Activated CD4-positive, alpha-beta T cell treated with anti-CD3 and anti-CD28 coated beads, Interleukin-2, amount 50 U/mL, for 4 hours (primary cell): ENCODE measurements around the gene IL15.
"Not testable (repeated sequence)": the region's sequence is repeated elsewhere in the genome, so short reads cannot be mapped to it uniquely, and the experiment has no call there.

Source experiments
- DNase-seq, 2 experiments: peaks; one replicate each; pipeline ENCODE4 v3.0.0-alpha.2; 2020

The IL15 gene

GRCh38 chr4:141647966-141648365, 11.6 kb downstream of the IL15 start:
- DNase-seq, result no peak

GRCh38 chr4:141652161-141652778, 15.9 kb downstream of the IL15 start:
- no peak for DNase-seq

DNA sequence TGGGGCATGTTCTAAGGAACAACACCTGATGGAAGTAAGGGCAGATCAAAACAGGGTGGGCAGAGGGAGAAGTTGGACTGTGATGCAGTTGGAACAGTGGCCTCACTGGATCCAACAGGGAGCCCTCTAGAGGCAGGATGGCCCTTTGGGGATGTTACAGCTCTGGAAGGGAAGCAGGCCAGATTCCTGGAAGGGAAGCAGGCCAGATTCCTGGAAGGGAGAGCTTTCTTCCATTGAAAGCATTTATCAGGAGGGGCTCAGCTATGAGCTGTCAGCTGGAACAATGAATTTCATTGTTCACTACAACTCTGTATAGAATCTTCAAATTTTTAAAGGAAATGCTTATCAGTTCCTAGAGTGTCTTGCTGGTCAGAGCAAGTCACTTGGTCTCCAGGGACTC, 17.7 kb downstream of the IL15 start:
- no peak for DNase-seq

- no peak for DNase-seq
Measured at GRCh38 chr4:141656031-141656430, 19.6 kb downstream of the IL15 start.

- DNase-seq, result no peak
Measured at GRCh38 chr4:141657550-141658250, 21.3 kb downstream of the IL15 start.

DNA sequence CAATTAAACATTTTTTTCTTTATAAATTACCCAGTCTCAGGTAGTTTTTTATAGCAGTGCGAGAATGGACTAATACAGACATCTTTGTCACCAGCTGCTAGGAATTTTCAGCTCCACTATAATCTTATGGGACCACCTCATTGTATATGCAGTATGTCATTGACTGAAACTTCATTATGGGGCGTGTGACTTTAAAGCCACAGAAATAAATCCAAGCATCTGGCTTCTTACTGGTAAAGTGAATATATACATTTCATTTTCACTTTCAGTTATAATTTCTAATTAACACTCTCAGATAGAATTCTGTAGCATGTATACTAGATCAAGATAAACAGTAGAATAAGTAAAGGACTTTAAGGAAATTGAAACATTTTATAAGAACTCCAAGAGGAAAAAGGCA, 21.9 kb downstream of the IL15 start:
- no peak for DNase-seq

DNA sequence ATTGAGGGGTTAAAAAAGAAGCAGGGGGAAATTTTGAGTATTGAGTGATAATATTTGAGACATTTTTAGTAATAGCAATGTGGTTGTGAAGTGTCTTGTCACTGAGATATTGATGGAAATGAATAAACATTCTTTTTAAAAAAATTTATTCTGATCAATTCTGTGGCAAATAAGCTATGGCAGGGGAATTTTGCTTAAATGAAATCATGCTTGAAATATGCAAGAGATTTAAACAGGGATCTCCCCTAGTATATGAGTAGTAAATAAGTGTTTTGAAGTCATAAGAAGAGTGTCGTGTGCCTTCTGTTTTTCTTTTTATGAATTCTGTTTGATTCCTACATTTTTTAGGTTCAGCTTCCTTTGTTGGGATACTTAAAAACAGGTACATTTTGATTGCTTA, 23.2 kb downstream of the IL15 start:
- DNase-seq, result no peak

DNA sequence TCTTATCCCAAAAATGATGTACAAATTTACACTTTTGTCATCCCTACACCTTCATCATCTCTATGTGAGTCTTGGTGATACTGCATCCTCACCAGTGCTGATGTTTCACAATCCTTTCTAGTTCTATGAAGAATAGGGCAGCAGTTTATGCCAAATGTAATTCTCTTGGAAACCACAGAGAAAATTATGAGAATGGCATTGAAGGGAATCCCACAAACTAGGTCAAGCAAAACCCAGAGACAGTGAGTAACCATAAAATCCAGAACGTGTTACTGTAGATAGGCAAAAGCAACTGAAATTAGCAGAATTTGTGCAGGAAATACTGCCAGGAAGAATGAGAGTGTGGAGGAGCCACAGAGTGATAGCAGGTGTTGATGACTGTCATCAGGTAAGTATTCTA, 24.5 kb downstream of the IL15 start:
- no peak for DNase-seq

DNA sequence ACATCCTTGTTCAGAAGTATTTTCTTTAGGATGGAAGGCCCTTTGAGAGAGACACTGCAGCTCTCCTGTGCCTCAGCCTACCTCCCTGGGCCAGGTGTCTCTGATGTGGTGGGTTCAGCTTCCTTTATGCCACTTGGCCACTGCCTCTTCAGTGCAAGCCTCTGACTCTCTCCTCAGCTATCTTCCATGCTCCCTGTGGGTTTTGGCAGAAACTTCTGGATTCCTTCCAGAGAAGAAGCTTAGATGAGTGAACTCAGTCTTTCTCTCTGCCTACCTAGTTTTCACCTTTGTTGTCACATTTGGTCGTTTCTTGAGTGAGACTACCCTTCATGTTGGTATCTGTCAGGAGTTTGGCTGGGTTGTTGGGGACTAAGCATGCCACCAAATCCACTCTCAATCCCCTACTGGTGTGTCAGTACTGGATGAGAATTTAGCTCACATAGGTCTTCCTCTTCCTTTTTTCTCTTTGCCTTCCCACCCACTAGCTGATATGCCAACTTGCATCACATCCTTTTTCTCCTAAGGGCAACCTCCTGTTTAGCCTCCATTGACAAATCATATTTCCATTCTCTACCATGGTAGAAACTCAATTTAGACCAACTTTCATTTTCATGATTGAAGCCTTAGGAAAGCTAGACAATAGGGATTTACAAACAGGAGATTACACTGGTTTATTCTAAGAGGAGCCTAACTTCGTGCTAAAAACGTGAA, 32.0 kb downstream of the IL15 start:
- no peak for DNase-seq

DNA sequence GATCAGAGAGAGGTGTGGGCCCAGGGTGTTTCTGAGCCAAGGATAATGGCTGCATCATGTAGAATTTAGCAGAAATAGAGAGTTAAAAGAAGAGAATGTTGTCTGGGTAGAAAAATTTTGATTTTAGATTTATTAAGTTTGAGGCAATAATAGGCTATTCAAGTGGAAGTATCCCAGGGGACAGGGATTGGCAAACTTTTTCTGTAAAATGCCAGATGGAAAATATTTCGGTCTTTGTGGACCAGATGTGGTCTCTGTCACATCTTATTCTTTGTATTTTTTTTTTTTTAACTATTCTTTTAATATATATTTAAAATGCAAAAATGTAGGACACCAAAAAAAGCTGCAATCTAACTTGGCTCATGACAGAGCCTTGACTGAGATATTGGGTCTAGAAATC, 33.1 kb downstream of the IL15 start:
- no peak for DNase-seq

DNA sequence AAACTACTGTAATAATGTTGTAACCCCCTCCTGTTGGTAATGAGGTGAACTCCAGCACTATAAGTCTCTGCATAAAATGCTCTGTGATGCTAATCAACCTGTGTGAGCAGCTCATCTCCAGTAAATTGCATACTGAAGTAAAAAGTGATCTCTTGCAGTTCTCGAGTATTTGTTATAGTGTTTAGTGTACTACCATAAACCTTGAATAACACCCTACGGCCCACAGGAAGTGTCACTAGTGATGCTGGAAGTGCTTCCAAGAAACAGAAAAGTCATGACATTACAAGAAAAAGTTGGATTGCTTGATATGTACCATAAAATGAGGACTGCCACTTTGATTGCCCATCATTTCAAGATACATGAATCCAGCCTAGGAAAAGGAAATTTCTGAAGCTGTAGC, 39.0 kb downstream of the IL15 start:
- no peak for DNase-seq

DNA sequence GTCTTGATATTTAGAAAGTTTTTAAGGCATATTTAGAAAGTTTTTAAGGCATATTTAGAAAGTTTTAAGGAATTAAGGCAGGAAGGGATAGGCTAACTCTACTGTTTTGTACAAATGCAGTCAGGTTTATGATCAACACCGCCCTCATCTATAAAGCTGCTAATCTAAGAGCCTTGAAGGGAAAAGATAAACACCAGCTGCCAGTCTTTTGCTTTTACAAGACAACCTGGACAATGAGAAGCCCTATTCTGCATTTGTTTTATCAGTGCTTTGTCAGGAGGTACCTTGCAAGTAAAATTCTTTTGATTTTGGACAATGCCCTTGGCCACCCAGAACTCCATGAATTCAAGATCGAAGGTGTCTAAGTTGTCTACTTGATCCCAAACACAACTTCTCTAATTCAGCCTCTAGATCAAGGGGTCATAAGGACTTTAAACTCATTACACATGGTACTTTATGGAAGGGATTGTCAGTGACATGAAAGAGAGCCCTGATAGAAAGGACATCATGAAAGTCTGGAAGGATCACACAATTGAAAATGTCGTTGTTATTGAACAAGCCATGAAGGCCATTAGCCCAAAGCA, 39.8 kb downstream of the IL15 start:
- no peak for DNase-seq

DNA sequence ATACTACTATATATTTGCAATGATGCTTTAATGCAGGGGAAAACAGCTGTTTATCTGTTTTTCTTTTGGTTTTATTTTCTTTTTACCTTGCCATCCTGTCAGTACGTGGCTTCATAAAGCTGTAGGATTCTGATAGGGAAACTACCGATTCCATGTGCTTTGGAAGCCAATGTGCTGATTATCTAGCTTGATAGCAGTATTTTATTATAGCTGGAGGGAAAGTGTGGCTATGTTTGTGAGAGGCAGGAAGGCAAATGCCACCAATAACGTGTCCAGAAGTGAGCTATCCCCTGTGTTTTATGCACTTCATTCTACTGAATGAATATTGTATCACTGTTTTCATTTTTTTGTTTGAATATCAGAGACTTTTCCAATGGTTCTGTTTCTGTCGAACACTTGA, 43.7 kb downstream of the IL15 start:
- DNase-seq, result no peak

DNA sequence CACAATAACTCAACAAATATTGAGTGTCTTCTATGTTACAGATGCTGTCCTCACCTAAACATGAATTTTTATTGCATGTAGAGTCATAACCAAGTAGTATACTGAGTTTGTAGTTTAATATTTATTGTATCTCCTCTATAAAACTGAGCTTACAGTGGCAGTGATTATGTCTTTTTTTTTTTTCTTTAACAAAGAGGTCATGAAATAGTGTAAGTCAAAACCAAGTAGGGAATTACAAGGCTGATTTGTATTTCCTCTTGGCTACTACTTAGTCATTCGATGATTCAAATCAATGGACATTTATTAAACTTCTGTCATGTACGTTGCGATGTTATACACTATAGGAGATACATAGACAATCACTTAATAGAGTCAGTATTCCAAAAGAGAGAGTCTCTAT, 48.4 kb downstream of the IL15 start:
- no peak for DNase-seq

- no peak for DNase-seq
Measured at GRCh38 chr4:141686146-141686775, 49.9 kb downstream of the IL15 start.

DNA sequence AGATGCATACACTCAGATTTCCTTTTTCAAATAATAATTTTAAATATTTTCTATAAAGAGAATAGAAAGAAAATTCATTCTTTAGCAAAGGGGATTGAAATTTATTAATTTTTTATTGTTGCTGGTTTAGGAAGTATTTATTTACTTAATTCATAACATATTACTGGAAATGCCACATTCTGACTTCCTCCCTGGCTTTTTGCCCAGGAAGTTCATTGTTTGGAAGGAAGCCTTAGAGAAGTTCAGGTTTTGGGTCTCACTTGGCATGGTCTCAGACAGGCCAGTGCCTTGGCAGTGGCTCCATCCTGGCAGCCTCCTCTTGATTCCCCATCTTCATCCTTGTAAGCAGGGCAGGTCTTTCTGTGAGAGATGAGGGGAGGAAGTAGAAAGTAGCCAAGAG, 50.5 kb downstream of the IL15 start:
- DNase-seq, result no peak

DNA sequence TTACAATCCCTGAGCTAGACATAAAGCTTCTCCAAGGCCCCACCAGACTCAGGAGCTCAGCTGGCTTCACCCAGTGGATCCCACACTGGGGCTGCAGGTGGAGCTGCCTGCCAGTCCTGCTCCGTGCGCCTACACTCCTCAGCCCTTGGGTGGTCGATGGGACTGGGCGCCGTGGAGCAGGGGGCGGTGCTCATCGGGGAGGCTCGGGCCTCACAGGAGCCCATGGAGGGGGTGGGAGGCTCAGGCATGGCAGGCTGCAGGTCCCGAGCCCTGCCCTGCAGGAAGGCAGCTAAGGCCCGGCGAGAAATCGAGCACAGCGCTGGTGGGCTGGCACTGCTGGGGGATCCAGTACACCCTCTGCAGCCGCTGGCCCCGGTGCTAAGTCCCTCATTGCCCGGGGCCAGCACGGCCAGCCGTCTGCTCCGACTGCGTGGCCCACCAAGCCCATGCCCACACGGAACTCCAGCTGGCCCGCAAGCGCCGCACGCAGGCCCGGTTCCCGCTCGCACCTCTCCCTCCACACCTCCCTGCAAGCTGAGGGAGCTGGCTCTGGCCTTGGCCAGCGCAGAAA, 53.4 kb downstream of the IL15 start:
- DNase-seq, result not testable (repeated sequence)

- DNase-seq, result not testable (repeated sequence)
Measured at GRCh38 chr4:141691247-141691646, 54.9 kb downstream of the IL15 start.

DNA sequence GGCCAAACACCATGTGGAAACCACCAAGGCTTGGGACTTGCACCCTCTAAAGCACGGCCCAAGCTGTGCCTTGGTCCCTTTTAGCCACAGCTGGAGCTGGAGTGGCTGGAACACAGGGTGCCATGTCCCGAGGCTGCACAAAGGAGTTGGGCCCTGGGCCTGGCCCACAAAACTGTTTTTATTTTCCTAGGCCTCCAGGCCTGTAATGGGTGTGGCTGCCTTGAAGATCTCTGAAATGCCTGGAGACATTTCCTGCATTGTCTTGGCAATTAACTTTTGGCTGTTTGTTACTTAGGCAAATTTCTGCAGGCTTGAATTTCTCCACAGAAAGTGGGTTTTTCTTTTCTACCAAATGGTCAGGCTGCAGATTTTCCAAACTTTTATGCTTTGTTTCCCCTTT, 55.7 kb downstream of the IL15 start:
- DNase-seq, result no peak

- DNase-seq, result no peak
Measured at GRCh38 chr4:141697116-141697515, 60.7 kb downstream of the IL15 start.

DNA sequence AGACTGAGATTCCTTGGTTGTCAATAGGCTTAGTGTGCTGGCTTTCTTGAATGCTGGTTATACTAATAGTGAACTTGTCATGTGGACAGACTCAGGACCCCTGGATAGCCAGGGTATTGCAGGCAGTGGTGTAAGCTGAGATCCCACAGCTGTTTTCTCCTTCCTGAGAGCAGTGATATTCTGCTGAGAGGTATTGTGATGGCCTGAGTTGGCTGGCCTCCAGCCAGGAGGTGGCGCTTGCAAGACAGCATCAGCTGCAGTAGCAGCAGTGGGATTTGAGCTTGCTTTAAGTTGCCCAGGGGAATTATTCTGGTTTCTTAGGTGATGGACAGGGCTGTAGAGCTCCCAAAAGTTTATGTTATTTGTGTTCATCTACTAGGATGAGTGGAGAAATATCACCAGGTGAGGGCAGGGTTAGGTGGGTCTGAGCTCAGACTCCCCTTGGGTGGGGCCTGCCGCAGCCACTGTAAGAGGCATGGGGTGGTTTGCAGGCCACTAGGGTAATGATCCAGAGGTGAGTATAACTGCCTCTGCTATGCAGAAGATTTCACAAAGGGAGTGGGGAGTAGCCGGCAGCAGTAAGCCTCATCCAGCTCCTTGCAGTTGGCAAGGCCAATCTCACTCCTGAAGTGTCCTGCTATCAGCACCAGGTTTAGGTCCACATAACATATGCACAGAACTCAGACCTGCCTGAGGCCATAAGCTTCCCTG, 66.2 kb downstream of the IL15 start:
- no peak for DNase-seq

- no peak for DNase-seq
Measured at GRCh38 chr4:141703497-141703896, 67.1 kb downstream of the IL15 start.
